ENCODE data around the gene PSTPIP2.

DNA sequence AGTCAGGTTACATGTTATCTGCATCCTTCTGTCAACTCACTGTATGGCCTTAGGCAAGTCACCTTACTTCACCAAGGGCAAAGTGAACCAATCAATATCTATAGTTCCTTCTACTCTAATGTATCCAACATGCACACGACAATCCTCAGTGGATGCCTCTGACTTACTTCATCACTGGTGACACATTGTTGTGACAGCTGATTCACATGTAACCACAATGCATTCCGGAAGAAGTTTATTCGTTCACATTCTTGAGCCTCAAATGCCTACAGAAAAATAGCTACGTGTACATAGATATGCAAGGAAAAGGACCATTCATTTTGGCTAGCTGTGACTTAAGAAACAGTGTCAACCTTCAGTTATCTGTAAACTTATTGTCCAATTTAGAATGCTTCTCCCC is 78.6 kb downstream of the PSTPIP2 start:
- TF ChIP-seq, protein P1, sequence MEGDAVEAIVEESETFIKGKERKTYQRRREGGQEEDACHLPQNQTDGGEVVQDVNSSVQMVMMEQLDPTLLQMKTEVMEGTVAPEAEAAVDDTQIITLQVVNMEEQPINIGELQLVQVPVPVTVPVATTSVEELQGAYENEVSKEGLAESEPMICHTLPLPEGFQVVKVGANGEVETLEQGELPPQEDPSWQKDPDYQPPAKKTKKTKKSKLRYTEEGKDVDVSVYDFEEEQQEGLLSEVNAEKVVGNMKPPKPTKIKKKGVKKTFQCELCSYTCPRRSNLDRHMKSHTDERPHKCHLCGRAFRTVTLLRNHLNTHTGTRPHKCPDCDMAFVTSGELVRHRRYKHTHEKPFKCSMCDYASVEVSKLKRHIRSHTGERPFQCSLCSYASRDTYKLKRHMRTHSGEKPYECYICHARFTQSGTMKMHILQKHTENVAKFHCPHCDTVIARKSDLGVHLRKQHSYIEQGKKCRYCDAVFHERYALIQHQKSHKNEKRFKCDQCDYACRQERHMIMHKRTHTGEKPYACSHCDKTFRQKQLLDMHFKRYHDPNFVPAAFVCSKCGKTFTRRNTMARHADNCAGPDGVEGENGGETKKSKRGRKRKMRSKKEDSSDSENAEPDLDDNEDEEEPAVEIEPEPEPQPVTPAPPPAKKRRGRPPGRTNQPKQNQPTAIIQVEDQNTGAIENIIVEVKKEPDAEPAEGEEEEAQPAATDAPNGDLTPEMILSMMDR (IDR thresholded peaks at IDR 0.05): no peak
- TF ChIP-seq, protein P2, sequence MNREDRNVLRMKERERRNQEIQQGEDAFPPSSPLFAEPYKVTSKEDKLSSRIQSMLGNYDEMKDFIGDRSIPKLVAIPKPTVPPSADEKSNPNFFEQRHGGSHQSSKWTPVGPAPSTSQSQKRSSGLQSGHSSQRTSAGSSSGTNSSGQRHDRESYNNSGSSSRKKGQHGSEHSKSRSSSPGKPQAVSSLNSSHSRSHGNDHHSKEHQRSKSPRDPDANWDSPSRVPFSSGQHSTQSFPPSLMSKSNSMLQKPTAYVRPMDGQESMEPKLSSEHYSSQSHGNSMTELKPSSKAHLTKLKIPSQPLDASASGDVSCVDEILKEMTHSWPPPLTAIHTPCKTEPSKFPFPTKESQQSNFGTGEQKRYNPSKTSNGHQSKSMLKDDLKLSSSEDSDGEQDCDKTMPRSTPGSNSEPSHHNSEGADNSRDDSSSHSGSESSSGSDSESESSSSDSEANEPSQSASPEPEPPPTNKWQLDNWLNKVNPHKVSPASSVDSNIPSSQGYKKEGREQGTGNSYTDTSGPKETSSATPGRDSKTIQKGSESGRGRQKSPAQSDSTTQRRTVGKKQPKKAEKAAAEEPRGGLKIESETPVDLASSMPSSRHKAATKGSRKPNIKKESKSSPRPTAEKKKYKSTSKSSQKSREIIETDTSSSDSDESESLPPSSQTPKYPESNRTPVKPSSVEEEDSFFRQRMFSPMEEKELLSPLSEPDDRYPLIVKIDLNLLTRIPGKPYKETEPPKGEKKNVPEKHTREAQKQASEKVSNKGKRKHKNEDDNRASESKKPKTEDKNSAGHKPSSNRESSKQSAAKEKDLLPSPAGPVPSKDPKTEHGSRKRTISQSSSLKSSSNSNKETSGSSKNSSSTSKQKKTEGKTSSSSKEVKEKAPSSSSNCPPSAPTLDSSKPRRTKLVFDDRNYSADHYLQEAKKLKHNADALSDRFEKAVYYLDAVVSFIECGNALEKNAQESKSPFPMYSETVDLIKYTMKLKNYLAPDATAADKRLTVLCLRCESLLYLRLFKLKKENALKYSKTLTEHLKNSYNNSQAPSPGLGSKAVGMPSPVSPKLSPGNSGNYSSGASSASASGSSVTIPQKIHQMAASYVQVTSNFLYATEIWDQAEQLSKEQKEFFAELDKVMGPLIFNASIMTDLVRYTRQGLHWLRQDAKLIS (CRISPR knock-in tag; IDR thresholded peaks at IDR 0.05; ENCODE audit: borderline replicate concordance): no peak
- TF ChIP-seq, protein P3, sequence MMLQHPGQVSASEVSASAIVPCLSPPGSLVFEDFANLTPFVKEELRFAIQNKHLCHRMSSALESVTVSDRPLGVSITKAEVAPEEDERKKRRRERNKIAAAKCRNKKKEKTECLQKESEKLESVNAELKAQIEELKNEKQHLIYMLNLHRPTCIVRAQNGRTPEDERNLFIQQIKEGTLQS (CRISPR knock-in tag; conservative IDR thresholded peaks at IDR 0.05): no peak
- no peak for TF ChIP-seq CBFB (CRISPR knock-in tag; IDR thresholded peaks at IDR 0.05; ENCODE audit: low read depth)
- no peak for TF ChIP-seq ETV6 (CRISPR knock-in tag; IDR thresholded peaks at IDR 0.05)
- TF ChIP-seq, protein P4, sequence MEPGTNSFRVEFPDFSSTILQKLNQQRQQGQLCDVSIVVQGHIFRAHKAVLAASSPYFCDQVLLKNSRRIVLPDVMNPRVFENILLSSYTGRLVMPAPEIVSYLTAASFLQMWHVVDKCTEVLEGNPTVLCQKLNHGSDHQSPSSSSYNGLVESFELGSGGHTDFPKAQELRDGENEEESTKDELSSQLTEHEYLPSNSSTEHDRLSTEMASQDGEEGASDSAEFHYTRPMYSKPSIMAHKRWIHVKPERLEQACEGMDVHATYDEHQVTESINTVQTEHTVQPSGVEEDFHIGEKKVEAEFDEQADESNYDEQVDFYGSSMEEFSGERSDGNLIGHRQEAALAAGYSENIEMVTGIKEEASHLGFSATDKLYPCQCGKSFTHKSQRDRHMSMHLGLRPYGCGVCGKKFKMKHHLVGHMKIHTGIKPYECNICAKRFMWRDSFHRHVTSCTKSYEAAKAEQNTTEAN (CRISPR knock-in tag; IDR thresholded peaks at IDR 0.05): no peak
